HEK293T (cell line): ENCODE measurements around the gene PPP1R9B.

Experiments used
- FOXA1 ChIP-seq: fragments of 450-650 bp; IDR thresholded peaks from 2 replicates; pipeline ENCODE4 v1.6.1; 2016; ENCODE audit warnings: mild to moderate bottlenecking
- FOXM1 ChIP-seq: fragments of 450-650 bp; IDR thresholded peaks from 2 replicates; pipeline ENCODE4 v1.6.1; 2017; ENCODE audit warnings: mild to moderate bottlenecking, borderline replicate concordance

DNA sequence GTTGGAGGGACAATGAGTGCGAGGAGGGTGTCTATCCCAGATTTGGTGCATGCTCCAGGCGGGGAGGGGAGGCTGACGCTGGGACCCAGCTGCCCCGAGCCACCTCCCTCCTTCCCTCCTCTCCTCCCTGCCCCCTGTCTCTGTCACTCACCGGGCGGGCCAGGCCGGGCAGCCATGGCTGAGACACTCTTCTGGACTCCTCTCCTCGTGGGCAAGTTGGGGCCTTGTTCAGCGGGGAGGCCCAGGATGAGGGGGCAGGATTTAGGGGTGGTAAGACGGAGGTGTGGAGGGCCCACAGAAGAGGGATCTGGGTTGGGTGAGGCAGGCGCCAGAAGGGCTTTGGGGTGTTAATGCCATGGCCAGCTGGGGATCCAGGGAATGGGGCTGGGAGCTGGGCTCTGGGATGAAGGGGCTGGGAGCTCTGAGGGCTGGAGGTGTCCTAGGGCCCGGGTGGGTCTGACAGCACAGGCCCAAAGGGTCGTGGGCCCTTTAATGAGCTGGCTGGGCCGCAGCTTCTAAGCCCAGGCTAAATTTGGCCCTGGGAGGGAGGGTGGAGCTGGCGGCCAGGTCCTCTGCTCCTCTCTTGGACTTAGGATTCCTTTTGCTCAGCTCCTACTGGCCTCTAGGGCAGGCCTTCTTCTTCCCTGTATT lies 15.5 kb upstream of the PPP1R9B start, which contains the start of gene SGCA:
- TF ChIP-seq FOXM1: no peak
- TF ChIP-seq FOXA1: no peak
